HG02852 (cell line): ENCODE measurements around the gene HTR3D.
A peak's percentile ranks its signal among the peaks of the same experiment; 100 is the strongest.
"Not testable (repeated sequence)": the region's sequence is repeated elsewhere in the genome, so short reads cannot be mapped to it uniquely, and the experiment has no call there.

Source experiments
- ATAC-seq: cut with Tn5 transposase; IDR thresholded peaks from one replicate; pipeline ENCODE4 v1.9.1; 2021; ENCODE audit warnings: mild to moderate bottlenecking, moderate library complexity; ENCODE audit not compliant: unreplicated experiment

Gene HTR3D

DNA sequence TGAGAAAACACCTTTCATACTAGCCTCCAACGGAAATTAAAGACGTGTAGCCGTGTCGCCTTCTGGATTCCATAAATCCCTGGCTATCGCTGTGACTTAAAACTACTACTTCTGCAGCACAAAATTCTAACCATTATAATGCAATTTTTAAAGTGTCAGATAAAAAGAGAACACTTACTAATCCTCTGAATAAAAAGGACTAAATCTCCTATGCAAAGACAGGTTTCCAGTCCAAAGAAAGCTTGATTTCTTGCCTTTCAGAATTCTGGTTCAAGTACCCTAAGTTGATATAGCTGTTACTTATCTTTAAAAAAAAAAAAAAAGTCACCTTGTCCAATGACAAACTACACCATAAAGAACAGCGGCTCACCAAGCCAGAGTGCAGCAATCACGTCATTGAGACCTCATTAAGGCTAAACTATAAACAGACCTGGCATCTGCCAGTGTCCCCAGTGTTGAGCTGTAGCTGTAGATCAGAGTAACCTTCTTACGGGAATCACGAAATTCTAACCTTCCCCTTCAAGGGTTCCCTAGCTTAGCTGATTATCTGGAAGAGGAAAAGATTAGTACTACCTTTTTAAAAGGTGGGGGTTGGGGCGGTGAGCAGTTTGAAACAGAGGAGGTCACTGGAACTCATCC lies 16.0 kb upstream of the HTR3D start:
- no peak for ATAC-seq

DNA sequence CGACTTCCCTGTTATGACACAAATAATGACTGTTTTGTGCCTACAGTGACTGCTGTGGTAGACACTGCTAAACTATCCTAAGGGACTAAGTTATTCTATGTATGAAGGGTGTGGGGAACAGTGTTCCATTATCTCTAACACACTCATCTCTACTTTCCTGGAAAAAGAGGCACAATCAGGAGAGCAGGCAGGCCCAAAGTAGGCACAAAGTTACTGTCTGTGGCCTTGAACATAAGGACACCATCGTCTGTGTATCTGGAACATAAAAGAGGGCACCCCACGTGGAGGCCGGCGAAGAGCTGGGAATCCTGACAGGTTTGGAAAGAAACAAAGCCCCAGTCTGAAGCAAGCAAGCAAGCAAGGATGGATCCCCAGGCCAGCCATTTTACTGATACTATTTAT lies 15.4 kb upstream of the HTR3D start:
- ATAC-seq: no peak

GRCh38 chr3:184016811-184017671 lies 14.5 kb upstream of the HTR3D start:
- peak; percentile 71 for ATAC-seq

- ATAC-seq: peak; percentile 98
Observed at GRCh38 chr3:184017672-184018423, 13.7 kb upstream of the HTR3D start, which contains the start of gene ABCC5. Gene ABCC5 (minus strand): TSS chr3:184017884. CDS start chr3:184014392, 3,492 bp downstream.

- no peak for ATAC-seq
Observed at GRCh38 chr3:184018424-184018973, 13.0 kb upstream of the HTR3D start.

DNA sequence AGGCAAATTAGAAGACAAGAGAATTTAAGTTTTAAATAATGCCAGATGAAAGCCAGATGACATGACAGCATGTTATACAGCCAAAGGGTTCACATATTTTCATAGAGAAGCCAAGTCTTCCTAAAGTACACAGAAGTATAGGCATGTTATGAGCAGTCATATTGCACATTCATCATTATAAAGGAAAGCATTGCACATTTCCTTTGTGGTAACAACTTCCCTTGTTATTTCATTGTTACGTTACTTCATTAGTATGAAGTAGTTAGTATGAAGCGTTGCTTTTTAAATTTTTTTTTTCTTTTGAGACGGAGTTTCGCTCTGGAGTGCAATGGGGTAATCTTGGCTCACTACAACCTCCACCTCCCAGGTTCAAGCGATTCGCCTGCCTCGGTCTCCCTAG lies 9.2 kb upstream of the HTR3D start:
- no peak for ATAC-seq

- not testable (repeated sequence) for ATAC-seq
Observed at GRCh38 chr3:184025256-184025655, 6.3 kb upstream of the HTR3D start.

DNA sequence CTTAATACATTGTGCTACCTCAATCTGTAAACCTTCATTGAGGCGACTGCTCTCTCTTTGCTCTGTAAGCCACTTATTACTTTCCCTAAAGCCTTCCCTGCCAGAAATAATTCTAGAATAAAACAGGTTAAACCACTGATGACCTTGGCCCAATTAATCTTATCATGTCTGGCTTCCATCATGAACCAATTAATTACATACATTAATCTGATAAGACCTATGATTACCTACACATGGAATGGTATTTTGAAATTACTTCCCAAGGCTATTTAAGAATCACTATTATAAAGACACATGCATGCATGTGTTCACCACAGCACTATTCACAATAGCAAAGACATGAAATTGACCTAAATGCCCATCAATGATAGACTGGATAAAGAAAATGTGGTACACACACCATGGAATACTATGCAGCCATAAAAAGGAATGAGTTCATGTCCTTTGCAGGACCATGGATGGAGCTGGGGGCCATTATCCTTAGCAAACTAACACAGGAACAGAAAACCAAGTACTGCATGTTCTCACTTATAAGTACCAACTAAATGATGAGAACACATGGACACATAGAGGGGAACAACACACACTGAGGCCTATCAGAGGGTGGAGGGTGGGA lies 3.2 kb upstream of the HTR3D start:
- ATAC-seq: not testable (repeated sequence)

DNA sequence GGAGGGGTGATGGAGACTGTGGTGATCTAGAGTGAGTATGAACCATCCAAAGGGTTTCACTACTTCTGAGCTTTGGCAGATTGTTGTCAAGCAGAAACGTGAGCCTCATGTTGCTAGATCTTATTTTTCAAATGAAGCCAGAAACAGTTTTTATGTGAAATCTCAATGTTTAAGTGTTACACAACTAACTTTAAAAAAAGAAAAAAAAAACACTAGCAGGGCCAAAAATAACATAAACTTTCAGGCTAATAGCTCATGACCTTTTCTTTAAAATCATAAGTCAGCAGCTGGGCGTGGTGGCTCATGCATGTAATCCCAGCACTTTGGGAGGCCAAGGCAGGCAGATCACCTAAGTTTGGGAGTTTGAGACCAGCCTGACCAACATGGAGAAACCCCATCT lies 2.1 kb upstream of the HTR3D start:
- ATAC-seq: no peak

DNA sequence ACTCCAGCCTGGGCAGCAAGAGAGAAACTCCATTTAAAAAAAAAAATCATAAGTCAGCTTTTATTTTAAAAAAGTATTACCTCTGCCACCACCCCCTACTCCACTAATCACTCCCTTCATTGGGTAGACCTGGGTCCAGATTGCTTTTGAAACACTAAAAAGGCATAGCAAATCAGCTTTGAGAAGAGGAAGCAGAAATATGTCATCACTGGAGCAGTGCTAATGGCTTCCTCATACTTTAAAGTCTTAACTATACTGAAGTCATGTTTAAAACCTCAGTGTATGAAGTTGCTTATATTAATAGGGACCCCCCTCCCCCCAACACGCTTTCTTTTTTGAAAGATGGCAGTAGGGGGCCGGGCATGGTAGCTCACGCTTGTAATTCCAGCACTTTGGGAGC lies 1.0 kb upstream of the HTR3D start:
- ATAC-seq: no peak

- no peak for ATAC-seq
Observed at GRCh38 chr3:184037816-184038215, 6.3 kb downstream of the HTR3D start.

GRCh38 chr3:184038307-184038706 lies 6.8 kb downstream of the HTR3D start:
- ATAC-seq: not testable (repeated sequence)

DNA sequence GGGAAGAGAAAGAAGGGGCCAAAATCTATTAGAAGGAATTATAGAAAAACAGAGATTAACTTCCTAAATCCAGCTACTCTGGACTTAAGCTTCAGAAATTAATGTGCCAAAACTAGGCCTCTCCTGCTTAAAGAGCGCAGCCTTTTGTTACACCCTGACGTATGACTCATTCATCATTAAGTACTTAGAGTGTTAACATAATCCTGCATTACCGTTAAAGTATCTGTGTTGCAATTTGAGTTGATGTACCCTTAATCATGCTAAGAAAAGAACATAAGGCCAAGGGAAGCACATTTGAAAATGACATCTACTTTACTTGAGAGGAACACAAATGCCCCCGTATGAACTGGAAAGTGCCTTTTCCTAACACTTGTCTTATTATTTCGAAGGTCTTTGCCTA lies 7.9 kb downstream of the HTR3D start:
- no peak for ATAC-seq

DNA sequence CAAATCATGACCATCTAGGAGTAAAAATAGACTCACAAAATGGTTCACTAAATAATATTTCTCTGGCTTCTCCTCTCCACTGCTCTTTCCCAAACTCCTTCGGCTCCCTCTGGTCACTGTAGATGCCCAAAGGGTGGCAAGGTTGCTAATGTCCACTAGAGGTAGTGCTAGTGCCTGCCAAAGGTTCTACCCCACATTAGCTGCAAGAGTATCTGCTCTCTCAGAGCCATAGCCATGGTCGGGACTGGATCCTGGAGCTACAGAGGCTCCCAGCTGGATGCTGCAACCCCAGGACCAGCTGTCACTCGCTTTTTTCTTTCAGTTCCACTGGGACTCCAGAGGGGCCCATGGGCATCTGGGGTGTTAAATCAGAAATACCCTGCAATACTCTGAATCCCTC lies 8.5 kb downstream of the HTR3D start:
- ATAC-seq: no peak

DNA sequence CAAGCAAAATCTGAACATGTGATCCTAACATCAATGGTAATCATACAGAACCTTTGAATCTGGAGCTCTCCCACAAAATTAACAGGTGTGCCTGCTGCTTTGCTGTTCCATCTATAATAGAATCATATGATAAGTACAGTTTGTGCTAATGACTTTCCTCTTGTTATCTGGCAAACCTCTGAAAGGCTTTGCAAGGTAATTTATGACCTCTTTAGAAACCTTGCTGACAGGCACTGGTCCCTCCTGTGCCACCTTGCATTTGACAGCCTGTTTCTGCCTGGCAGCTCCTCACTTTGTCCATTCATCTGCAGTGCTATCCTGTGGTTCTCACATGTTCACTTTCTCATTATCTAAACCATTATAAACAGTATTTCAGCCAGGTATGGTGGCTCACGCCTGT lies 11.1 kb downstream of the HTR3D start:
- no peak for ATAC-seq

DNA sequence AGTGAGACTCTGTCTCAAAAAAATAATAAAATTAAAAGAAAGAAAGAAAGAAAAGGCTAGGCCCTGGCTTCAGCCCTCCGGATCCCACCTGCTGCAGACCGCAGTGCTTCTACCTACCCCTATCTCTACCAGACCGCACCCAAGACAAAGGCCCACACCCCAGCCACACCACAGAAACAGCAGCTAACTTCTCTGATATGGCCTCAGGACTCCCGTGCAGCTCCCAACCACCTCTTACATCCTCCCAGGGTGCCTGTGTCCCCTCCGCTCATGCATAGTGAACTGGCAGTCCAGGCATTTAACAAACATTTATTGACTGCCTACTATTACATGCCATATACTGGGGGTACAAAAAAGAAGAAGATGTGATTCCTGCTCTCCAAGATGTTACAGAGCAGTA lies 14.5 kb downstream of the HTR3D start:
- ATAC-seq: no peak

DNA sequence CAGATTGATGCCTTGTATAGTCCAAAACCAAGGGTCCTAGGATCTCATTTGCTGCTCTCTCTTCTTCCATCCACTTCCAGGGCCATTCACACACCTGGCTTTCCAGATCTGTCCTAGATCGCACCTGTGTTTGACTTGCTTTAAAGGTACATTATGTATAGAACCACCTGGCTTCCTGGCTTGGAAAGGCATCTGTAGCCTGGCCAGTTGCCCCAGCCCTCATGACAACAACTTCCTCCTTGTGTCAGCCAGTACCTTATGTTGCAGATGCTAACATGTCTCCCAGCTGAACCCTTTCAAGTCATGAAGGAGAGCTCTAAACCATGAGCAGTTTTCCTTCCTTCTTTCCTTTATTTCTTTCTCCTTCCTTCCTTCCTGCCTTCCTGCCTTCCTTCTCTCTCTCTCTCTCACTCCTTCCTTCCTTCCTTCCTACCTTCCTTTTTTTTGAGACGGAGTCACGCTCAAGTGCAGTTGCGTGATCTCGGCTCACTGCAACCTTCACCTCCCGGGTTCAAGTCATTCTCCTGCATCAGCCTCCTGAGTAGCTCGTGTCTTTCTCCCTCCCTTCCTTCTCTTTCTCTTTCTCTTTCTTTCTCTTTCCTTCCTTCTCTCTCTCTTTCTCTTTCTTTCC lies 18.8 kb downstream of the HTR3D start:
- no peak for ATAC-seq

- no peak for ATAC-seq
Observed at GRCh38 chr3:184052767-184053166, 21.2 kb downstream of the HTR3D start, which contains the start of gene HTR3C. Gene HTR3C (plus strand): TSS chr3:184053047. CDS start chr3:184053081, 34 bp downstream.

DNA sequence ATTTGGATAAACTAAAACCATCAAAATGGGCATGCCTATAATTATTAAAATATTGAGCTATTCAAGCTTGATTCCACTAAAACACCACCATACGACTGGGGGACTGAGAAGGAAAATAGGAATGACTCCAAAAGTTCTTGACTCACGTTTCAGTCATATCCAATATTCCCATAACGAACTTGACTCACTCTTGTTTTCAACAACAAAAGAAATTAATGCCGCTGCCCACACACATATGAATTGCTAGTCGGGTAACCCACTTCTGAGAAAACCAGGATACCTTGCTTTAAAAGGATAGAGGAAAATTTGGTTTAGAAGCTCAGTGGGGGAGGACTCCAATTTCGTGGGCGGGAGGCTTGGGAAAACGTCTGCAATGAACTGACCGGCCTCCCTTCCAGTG lies 26.5 kb downstream of the HTR3D start:
- ATAC-seq: no peak

DNA sequence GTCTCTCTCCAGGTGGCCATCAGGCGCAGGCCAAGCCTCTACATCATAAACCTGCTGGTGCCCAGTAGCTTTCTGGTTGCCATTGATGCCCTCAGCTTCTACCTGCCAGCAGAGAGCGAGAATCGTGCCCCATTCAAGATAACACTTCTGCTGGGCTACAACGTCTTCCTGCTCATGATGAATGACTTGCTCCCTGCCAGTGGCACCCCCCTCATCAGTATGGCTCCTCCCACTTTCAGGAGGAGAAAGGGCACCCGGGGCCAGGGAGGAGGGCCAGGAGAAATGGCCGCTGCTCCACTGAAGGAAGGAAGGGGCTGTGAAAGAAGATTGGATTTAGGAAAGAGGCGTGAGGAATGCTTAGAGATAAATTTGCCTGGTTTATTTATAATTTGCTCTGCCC lies 27.9 kb downstream of the HTR3D start:
- no peak for ATAC-seq
